ENCODE measurements around the gene CASQ2.

DNA sequence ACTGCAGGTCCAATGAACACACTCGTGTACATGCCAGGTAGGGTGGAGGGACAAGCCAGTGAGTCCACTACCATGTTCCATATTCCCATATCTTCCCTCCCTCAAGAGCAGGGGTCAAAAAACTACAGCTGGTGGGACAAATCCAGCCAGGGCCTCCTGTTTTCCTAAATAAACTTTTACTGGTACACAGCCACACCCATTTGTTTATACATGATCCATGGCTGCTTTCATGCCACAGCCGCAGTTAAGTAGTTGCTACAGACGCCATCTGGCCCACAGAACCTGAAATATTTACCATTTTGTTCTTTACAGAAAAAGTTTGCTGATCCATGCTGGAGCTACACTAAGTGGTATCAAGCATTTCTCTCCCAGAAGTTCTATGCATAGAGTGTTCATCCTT lies 42.4 kb downstream of the CASQ2 start:
- TF ChIP-seq, protein P1, sequence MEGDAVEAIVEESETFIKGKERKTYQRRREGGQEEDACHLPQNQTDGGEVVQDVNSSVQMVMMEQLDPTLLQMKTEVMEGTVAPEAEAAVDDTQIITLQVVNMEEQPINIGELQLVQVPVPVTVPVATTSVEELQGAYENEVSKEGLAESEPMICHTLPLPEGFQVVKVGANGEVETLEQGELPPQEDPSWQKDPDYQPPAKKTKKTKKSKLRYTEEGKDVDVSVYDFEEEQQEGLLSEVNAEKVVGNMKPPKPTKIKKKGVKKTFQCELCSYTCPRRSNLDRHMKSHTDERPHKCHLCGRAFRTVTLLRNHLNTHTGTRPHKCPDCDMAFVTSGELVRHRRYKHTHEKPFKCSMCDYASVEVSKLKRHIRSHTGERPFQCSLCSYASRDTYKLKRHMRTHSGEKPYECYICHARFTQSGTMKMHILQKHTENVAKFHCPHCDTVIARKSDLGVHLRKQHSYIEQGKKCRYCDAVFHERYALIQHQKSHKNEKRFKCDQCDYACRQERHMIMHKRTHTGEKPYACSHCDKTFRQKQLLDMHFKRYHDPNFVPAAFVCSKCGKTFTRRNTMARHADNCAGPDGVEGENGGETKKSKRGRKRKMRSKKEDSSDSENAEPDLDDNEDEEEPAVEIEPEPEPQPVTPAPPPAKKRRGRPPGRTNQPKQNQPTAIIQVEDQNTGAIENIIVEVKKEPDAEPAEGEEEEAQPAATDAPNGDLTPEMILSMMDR (IDR thresholded peaks at IDR 0.05) = no peak
- TF ChIP-seq POLR2A (IDR thresholded peaks at IDR 0.05) = no peak
